NCI-H2107 treated with DMSO at 0.1 percent for 48 hours (cell line): ENCODE measurements around the gene ZNF554.
"Not testable (repeated sequence)": the region's sequence is repeated elsewhere in the genome, so short reads cannot be mapped to it uniquely, and the experiment has no call there.

Experiments
- DNase-seq: peaks from one replicate; lab custom pipeline; 2025; ENCODE audit not compliant: unreplicated experiment; lab: John Stamatoyannopoulos, UW

ZNF554 gene

DNA sequence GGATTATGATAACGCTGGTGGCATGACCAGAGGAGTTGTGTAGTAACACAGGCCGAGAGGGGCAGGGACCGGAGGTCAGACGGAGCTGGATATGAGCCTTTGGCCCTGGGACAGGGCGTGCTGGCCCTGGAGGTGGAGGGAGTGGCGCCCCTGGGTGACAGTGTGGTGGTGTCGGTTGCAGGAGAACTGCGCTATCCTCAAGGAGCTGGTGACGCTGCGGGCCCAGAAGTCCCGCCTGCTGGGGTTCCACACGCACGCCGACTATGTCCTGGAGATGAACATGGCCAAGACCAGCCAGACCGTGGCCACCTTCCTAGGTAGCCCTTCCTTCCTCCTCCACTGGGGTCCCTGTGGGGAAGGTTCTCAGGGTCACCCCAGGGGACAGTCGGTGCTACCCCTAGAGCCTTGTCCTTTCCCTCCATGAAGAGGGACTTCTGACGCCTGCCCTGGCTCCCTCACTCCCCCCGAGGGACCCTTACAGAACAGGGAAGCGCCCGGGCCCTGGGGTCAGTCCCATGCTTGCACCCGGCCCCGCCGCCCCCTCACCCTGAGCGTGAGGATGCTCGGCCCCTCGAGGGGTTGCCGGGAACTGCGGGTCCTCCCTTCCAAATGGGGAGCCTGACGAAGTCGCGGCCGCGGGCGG, 12.8 kb upstream of the ZNF554 start:
- DNase-seq = no peak

DNA sequence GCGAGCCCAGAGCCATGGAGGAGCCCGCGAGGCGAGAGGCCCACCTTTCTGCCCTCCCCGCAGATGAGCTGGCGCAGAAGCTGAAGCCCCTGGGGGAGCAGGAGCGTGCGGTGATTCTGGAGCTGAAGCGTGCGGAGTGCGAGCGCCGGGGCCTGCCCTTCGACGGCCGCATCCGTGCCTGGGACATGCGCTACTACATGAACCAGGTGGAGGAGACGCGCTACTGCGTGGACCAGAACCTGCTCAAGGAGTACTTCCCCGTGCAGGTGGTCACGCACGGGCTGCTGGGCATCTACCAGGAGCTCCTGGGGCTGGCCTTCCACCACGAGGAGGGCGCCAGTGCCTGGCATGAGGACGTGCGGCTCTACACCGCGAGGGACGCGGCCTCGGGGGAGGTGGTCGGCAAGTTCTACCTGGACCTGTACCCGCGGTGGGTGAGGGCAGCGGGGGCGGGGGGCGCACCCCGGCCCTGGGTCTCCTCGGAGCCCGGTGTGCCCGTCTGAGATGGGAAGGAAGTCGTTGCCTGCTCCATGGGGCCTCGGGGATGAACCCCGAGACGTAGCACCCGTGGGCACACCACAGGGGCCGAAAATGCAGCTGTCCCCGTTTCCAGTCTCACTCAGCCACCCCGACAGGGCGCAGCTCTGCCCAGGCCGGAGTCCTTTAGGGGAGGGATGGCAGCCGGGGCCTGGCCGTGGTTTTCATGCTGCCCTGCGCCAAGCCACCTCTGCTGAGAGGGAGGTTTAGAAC, 12.1 kb upstream of the ZNF554 start:
- no peak for DNase-seq

DNA sequence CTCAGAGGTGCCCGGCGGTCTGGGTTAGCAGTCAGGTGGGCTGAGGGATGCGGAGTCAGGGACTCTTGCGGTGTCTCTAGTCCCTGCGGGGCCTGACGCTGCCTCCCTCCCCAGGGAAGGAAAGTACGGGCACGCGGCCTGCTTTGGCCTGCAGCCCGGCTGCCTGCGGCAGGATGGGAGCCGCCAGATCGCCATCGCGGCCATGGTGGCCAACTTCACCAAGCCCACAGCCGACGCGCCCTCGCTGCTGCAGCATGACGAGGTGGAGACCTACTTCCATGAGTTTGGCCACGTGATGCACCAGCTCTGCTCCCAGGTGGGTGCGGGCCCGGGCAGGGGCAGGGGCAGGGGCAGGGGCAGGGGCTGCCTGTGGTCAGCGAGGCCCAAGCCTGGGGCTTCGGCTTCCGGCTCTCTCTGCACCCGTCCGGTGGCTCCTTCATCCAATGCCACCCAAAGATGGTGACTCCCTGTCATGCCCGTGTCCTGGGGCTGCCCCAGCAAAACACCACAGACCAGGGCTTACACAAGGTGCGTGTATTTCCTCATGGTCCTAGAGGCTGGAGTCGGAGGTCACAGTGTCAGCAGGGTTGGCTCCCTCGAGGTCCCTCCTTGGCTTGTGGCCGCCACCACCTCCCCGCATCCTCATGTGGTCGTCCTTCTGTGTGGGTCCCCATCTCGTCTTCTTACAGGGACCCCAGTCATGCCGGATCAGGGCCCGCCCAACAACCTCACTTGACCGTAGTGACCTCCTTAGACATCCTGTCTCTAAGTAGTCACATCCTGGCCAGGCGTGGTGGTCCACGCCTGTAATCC, 11.3 kb upstream of the ZNF554 start:
- DNase-seq = no peak

DNA sequence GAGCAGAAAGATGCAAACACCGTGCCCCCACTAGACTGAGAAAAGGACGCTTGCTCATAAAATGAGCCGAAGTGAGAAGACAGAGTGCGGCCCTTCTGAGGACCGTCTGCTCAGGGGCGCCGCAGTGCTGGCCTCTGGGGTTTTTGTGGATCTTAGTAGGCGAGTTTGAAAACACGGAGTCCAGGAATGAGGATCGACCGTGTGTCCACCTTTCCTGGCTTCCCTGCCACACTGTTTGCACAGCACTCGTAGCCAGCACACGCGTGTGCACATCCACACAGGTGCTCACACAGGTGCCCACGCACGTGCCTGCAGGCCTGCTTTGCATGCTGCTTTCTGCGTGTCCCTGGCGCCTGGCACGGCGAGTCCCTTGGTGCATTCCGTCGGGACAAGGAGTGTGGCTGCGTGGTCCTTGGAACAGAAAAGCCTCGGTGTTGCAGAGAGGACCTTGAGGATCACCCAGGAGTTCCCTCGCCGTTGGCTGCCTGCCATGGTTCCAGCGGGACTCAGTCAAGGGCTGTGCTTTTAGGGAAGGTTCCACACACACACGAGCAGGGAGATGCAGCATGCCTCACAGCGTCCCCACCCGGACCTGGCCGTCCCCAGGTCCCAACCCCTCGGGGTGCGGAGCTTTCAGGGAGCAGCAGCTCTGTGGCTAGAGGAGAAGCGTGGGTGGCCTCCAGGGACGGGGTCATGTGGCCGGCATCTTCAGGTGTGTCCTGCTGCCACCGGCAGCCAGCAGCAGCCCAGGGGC, 10.1 kb upstream of the ZNF554 start:
- no peak for DNase-seq

DNA sequence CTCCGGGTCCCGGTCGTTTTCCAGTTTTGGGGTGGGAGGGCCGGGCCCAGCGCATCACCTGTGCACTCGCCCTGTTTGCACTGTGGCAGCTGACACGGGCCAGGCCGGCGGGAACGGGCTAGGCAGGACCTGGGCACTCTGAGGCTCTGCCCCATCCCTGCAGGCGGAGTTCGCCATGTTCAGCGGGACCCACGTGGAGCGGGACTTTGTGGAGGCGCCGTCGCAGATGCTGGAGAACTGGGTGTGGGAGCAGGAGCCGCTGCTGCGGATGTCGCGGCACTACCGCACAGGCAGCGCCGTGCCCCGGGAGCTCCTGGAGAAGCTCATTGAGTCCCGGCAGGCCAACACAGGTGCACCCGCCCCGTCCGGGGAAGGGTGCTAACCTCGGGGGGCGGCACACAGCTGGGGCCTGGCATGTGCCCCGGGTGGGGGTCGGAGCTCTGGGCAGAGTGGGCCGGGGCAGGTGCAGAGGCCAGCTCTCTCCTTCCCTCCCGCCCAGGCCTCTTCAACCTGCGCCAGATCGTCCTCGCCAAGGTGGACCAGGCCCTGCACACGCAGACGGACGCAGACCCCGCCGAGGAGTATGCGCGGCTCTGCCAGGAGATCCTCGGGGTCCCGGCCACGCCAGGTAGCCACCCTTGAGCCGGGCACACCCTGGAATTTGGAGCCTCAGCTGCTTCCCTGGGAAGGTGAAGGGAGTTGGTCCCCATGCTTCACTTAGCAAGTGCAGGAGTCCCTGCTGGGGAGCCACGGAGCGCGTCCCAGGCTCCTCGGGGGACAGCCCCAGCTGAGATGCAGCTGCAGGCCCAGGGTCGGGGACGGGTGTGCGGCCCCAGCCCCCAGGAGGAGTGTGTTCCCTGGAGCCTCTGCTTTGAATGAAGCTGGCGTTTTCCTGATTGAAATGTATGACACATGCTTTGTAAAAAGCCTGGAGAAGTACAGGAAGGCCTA, 9.3 kb upstream of the ZNF554 start:
- DNase-seq = no peak

DNA sequence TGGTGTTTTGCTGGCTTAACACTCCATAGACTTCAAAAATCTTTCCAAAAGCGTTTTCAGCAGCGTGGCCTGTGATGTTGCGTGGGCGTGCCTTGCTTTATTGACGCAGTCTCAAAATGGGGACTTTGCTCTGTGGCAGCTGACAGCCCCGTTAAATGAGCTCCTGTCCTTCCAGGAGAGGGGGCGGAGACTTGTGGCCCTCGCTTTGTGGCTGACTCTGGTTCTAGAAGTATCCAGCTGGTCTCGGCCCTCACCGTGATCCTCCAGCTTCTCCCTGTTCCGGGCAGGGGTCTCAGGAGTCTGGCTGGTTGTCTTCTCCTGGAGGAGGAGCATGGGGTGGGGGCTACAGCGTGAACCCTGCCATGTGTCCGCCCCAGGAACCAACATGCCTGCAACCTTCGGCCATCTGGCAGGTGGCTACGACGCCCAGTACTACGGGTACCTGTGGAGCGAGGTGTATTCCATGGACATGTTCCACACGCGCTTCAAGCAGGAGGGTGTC, 8.4 kb upstream of the ZNF554 start:
- no peak for DNase-seq

DNA sequence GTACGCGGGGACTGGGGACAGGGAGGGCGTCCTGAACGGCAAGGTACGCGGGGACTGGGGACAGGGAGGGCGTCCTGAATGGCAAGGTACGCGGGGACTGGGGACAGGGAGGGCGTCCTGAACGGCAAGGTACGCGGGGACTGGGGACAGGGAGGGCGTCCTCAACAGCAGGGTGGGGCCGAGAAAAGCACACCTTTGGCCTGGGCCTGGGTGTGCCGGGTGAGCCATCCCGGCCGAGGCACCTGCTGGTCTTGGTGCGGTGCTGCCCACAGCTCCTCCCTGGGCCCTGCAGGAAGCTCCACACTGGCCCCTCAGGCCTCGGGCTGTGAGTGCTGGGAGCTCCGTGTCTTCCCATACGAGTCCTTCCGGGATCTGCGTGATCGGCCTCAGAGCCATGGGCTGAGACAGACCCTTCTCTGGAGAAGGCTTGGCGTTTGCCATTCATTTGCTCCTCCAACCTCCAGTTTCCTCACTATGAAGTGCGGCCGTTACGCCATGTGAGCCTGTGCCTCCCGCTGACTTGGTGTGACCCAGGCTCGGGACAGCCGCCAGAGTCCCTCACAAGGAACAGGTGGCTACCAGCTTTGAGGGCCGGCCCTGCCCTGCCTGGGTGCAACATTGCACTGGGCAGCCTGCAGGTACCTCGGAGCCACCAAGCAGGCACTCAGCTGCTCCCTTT, 7.8 kb upstream of the ZNF554 start:
- DNase-seq = no peak

DNA sequence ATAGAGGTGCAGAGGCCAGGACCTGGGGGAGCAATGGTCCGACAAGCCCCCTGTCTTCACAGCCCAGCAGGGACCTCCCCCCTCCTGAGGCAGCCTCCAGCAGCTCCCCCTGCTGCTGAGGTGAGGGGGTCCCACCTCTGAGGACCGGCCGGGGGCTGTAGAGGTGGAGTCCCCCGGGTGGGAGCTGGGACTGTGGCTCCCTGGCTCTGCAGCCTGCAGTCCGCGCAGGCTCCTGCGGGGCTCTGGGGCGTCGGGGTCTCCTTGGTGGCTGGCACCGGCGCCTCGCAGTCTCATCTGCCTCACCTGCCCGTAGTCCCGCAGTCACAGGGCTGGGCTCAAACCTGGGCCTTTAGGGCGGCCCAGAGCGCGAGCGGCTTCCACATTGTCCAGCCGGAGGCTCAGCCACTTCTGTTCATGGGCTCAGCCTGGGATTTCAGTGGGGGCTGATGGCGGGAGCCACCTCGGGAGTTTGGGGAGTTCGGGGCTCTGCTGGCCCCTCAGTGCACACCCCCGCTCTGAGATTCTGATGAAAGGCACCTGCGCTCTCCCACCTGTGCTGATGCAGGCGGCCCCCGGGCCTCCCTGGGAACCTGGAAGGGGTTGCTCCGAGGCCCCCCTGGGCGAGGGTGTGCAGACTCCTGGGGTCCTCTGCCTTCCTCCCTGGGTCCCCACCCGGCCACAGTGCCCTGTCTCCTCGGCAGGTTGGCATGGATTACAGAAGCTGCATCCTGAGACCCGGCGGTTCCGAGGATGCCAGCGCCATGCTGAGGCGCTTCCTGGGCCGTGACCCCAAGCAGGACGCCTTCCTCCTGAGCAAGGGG, 7.0 kb upstream of the ZNF554 start:
- no peak for DNase-seq

DNA sequence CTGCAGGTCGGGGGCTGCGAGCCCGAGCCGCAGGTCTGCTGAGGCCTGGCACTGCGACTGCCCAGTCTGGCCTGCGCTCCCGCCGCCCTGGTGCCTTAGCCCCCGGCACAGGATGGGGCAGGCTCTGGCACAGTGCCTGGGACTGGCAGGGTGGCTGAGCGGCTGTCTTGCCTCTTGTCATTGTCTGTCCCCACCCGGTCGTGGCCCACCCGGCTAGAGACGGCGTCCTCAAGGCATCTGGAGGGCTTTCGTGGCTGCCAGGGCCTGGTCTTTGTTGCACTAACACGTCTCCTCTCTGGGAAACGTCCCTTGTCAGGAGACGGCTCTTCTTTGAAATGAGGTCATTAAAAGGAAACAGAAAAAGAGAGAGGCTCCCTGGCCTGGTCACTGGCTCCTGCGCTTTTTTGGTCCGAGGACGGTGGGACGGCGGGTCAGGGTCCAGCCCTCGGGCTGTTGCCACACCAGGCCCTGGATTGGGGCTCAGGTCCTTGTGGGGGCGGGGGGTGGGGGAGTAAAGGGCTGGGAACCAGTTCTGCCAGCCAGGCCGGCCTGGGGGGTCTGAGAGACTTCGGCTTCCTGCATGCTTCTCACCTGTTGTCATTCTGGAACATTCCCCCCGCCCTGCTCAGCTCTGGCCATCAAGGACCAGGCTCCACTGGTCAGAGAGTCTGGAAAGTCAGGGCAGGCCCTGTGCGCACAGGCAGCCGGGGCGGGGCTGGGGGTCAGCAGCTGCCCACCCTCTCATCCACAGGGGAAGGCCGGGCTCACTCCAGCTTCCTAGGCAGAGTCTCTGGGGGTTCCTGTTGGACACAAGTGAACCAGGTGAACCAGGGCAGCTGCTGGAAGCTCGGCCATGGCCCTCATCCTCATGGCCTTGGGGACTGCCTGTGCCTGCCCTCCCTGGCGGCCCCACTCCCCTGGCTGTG, 6.2 kb upstream of the ZNF554 start:
- no peak for DNase-seq

DNA sequence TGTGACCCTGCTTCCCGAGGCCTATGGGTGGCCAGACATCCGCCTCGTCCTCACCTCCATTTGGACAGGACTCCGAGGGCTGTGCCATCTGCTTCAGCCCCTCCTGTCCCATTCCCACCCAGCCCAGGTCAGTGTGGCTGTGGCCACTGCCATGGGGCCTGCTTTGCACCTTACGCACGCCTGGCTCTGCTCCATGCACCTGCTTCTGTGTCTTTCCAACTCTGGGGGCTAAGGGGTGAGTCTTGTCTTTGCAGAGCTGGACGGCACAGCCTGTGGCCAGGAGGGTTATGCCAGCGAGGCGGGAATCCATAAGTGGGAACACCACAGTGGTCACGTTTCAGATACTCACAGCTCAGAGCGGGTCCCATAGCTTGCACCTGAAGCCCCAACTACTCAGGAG, 5.2 kb upstream of the ZNF554 start:
- no peak for DNase-seq

DNA sequence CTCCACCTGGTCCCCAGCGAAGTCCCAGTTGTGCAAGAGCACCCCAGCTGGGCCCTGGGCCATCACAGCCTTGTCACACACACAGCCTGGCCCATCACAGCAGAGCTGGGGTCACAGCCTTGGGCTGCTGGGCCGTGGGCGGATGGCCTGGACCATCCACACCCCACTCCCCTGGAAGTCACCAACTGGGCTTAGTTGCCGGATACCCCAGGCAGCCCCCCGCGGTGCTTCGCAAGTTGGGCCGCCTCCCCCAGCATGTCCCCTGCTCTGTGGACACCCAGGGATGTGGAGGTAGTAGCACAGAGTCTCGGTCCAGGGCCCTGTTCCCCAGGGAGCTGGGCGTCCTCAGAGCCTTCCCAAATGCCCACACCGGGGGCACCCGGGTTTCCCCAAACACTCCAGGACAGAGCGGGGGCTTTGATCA, 4.5 kb upstream of the ZNF554 start:
- DNase-seq = no peak

DNA sequence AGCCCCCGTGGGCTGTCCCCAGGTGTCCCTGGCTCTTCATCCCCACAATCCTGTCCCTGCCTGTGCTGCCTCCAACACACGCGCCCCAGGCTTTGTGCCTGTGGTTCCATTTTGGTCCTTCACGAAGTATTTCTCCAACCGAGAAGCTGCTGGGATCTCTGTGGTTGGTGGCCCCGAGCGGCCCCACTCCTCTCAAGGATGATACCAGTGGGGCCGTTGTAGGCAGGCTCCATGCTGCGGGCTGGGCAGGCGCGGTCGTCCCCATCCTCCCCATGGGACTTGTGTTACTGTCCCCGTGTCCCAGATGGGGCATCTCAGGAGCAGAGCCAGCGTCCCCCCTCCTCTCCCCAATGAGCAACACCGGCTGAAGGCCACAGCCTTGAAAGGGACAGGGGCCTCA, 3.7 kb upstream of the ZNF554 start:
- DNase-seq = no peak

DNA sequence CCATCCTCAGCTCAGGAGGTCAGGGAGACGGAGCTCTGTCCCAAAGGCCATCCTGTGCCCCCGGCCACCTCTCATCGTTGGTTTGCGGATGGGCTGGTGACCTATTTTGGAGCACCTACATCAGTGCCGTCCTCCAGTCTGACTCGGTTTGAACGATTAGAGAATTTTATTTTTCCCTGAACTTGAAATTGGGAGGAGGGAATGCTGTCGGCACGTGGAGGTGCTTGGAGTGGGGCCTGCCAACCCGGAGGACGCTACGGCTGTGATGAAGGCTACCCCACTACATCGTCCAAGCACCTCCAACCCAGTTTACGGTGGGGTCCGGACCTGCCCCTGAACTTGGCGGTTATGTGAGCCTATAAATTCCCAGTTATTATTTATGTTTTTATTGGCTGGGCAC, 3.0 kb upstream of the ZNF554 start:
- no peak for DNase-seq

DNA sequence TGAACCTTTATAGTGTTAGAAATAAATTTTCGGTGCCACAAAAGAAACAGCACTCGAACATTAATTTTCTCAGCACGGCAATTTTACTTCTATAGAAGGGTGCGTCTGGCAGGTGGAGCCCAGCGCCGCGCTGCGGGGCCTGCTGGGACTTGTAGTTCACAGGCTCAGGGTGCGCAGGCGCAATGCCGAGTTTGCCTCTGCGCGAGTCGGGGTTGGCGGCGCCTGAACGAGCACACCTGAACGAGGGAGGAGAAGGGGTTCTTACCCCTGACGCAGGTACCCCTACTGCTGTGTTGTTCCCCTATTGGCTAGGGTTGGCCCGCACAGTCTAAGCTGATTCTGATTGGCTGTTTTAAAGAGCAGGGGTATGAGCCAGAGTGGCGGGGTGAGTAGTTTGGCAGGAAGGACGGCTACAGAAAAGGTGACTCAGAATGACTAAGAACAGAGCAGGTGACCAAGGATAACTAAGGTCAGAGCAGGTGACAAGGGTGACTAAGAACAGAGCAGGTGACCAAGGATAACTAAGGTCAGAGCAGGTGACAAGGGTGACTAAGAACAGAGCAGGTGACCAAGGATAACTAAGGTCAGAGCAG, 2.3 kb upstream of the ZNF554 start:
- not testable (repeated sequence) for DNase-seq

DNA sequence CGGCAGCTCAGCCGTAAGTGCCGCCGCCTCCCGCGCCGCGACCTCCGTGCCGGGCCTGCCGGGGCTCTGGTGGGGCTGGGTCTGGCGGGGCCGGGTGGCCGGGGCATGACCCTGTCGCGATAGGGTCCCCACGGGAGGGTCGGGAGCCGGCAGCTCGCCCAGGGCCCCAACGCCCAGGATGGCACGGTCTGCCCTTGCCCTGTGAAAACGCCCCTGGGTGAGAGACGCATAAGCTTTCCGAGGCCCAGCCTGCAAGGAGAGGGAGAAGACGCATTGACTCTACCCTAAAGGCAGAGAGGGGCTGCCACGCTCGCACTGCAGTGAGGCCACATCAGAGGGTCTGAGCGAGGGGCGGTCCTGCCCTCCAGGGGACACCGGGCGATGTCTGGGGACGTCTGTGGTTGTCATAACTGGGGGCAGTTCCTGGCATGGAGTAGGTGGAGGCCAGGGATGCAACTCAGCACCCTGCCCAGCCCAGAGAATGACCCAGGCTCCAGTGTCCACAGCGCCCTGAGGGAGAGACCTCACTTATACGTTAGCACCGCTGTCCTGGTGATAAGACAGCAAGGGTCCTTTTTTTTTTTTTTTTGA, 539 bp downstream of the ZNF554 start:
- no peak for DNase-seq

DNA sequence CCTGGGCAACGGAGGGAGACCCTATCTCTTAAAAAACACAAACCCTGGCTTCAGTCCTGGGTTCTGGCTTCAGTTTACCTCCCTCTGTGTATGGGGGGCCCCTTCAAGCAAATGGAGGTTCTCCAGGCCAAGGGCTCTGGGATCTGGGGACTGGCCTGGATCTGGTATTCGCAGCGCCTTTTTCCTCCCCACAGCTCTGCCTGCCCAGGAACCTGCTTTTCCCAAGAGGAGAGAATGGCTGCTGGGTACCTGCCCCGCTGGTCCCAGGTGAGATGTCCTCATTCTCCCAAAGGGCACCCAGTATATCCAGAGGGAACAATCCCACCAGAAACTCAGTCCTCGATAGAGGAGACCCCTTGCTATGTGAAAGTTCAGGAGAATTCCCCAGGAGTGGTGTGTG, 3.2 kb downstream of the ZNF554 start:
- DNase-seq = no peak

DNA sequence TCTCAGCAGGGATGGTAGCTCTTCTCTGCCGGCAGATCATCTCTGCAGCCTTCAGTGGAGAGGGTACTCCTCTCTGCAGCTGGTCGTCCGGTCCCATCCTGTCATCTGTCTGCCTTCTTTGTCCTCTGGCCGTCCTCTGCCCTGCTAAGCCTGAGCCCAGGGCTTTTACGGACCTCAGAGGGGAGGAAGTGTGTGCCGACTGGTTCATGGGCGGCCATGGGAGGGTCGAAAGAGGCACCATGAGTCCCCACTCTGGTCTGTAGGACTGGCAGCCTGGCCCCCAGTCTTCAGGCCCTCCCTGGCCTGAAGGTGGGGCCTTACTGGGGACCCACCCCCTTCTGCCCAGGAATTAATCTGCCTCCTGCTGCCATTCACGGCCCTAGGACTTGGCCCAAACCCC, 4.0 kb downstream of the ZNF554 start:
- DNase-seq = no peak
